Tongue (tissue), 2 donors: ENCODE results near the gene PEAK3. TPM values are rescaled to one million over a fixed set of nuclear protein-coding genes. Genes with fewer than 3 reads are reported as not detected.
A peak's percentile ranks its signal among the peaks of the same experiment; 100 is the strongest.
"Not testable (repeated sequence)": the region's sequence is repeated elsewhere in the genome, so short reads cannot be mapped to it uniquely, and the experiment has no call there.

Experiments used
- DNase-seq: peaks from one replicate; pipeline ENCODE4 v3.0.0-alpha.2; 2015
- total RNA-seq: library from RNA; depleted of rRNA; stranded (reverse); fragments of >200 nt; gene quantifications from one replicate; pipeline ENCODE4 v1.2.3, GENCODE V29; 2014

Gene PEAK3
- total RNA-seq, 1 donor from 2014 or later = not detected

- no peak for DNase-seq
Observed at GRCh38 chr19:2288818-2289713, 7.1 kb upstream of the PEAK3 start.

- DNase-seq = no peak
Observed at GRCh38 chr19:2288338-2288817, 6.4 kb upstream of the PEAK3 start.

GRCh38 chr19:2287585-2288337 is 5.8 kb upstream of the PEAK3 start:
- no peak for DNase-seq

GRCh38 chr19:2286402-2287140 is 4.6 kb upstream of the PEAK3 start:
- DNase-seq = no peak

GRCh38 chr19:2283835-2284507 is 2.0 kb upstream of the PEAK3 start:
- no peak for DNase-seq

- no peak for DNase-seq
Observed at GRCh38 chr19:2282862-2283237, 875 bp upstream of the PEAK3 start.

- DNase-seq = not testable (repeated sequence)
Observed at GRCh38 chr19:2281265-2282061, 512 bp downstream of the PEAK3 start.

- no peak for DNase-seq
Observed at GRCh38 chr19:2280633-2281264, 1.2 kb downstream of the PEAK3 start.

- DNase-seq = no peak
Observed at GRCh38 chr19:2278459-2279158, 3.4 kb downstream of the PEAK3 start.

- no peak for DNase-seq
Observed at GRCh38 chr19:2277138-2277537, 4.8 kb downstream of the PEAK3 start.

GRCh38 chr19:2276429-2276986 is 5.5 kb downstream of the PEAK3 start:
- no peak for DNase-seq

GRCh38 chr19:2275588-2276428 is 6.2 kb downstream of the PEAK3 start:
- peak; percentile 54 for DNase-seq

- peak; percentile 81 for DNase-seq
Observed at GRCh38 chr19:2274931-2275535, 6.9 kb downstream of the PEAK3 start.

- no peak for DNase-seq
Observed at GRCh38 chr19:2274185-2274711, 7.7 kb downstream of the PEAK3 start.

- peak; percentile 85 for DNase-seq
Observed at GRCh38 chr19:2273356-2274184, 8.4 kb downstream of the PEAK3 start.

GRCh38 chr19:2271234-2272103 is 10.5 kb downstream of the PEAK3 start:
- no peak for DNase-seq
